ENCODE measurements around the gene TASL.
"Not testable (repeated sequence)": the region's sequence is repeated elsewhere in the genome, so short reads cannot be mapped to it uniquely, and the experiment has no call there.

TASL gene

DNA sequence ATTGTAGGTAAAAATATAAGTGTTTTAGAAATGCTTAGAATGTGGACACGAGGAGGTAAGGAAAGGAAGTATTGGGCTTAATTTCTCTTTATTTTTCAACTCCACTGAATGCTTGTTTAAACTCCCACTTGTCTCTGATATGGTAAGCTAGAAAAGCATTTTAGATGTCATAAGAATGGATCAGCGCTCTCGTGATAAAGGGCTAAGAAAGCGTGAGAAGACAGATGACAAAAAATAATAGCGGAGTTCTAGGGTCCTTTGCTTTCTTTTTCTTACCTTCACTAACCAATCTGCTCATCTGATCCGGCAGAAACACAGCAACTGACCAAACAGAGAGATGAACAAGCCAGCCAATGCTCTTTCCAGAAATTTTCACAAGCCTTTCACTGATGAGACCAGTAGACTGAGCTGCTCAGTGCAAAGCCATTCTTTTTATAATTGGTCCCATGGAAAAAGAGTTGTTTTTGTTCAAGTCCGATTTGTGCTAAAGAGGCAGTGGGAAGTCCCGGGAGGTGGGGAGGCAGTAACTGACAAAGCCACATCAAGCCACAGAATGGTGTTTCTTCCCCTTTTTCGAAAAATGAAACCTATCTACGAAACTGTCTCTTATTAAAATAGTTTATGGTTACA is at the start of gene TASL:
Gene TASL, minus strand, starts transcription at position 405 of the 630 bp plus-strand sequence. CDS start 17,411 bp downstream, outside the sequence.
- Histone ChIP-seq H3K4me3 (ENCODE audit: low read length) (no peak within 1 kb of the TSS), H3K4me1 (ENCODE audit: control insufficient read depth, insufficient read depth, low read length) (no peaks in the 10 kb centered on the region), H3K36me3 (ENCODE audit: control insufficient read depth, insufficient read depth, low read length) (no peaks in the 10 kb centered on the region), H3K27me3 (ENCODE audit: control insufficient read depth, insufficient read depth, low read length) (no peaks in the 10 kb centered on the region), H3K9me3 (ENCODE audit: control insufficient read depth, low read length) (no peaks in the 10 kb centered on the region), H3K9ac (ENCODE audit: low read length) (no peak within 1 kb of the TSS)

- H3K27me3 ChIP-seq (ENCODE audit: control insufficient read depth, insufficient read depth, low read length): no peaks in the 10 kb centered on the region
- no peak overlapping the region for H3K9ac ChIP-seq (ENCODE audit: low read length)
- H3K4me1 ChIP-seq (ENCODE audit: control insufficient read depth, insufficient read depth, low read length): peaks cover 11% of the 10 kb centered on the region
- H3K4me3 ChIP-seq (ENCODE audit: low read length): no peak overlapping the region
- no peaks in the 10 kb centered on the region for H3K36me3 ChIP-seq (ENCODE audit: control insufficient read depth, insufficient read depth, low read length)
- H3K9me3 ChIP-seq (ENCODE audit: control insufficient read depth, low read length): no peaks in the 10 kb centered on the region
Observed at GRCh38 chrX:30626402-30626801, 48.8 kb upstream of the TASL start.

GRCh38 chrX:30622361-30622760 is 44.8 kb upstream of the TASL start:
- no peak overlapping the region for H3K9ac ChIP-seq (ENCODE audit: low read length)
- H3K4me3 ChIP-seq (ENCODE audit: low read length): no peak overlapping the region
- no peaks in the 10 kb centered on the region for H3K9me3 ChIP-seq (ENCODE audit: control insufficient read depth, low read length)
- peaks cover 1% of the 10 kb centered on the region for H3K4me1 ChIP-seq (ENCODE audit: control insufficient read depth, insufficient read depth, low read length)
- H3K36me3 ChIP-seq (ENCODE audit: control insufficient read depth, insufficient read depth, low read length): no peaks in the 10 kb centered on the region
- H3K27me3 ChIP-seq (ENCODE audit: control insufficient read depth, insufficient read depth, low read length): no peaks in the 10 kb centered on the region

DNA sequence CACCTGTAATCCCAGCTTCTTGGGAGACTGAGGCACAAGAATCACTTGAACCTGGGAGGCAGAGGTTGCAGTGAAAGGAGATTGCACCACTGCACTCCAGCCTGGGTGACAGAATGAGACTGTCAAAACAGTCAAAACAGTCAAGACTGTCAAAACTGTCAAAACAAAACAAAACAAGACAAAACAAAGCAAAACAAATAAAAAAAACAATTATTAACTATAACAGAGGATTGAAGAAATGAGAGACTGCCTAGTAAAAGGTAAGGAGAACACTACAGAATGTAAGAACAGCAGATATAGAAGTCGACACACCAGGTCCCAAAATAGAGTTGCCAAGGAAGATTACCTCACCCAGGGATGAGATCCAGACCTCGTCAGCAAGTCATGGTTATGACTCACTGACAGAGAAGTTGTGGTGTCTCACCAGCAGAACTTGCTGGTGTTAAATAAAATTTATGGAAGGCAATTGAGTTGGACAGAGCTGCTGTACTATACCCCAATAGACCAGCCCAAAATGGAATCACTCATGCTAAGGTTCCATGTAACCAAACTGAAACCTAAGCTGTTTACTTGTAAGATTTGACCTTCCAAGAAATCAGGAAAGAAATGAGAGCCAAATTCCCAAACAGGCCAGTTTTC is 43.5 kb upstream of the TASL start:
- no peak overlapping the region for H3K4me3 ChIP-seq (ENCODE audit: low read length)
- H3K9ac ChIP-seq (ENCODE audit: low read length): no peak overlapping the region
- no peaks in the 10 kb centered on the region for H3K4me1 ChIP-seq (ENCODE audit: control insufficient read depth, insufficient read depth, low read length)
- H3K9me3 ChIP-seq (ENCODE audit: control insufficient read depth, low read length): no peaks in the 10 kb centered on the region
- no peaks in the 10 kb centered on the region for H3K27me3 ChIP-seq (ENCODE audit: control insufficient read depth, insufficient read depth, low read length)
- no peaks in the 10 kb centered on the region for H3K36me3 ChIP-seq (ENCODE audit: control insufficient read depth, insufficient read depth, low read length)

GRCh38 chrX:30620125-30620524 is 42.6 kb upstream of the TASL start:
- H3K27me3 ChIP-seq (ENCODE audit: control insufficient read depth, insufficient read depth, low read length): no peaks in the 10 kb centered on the region
- no peak overlapping the region for H3K9ac ChIP-seq (ENCODE audit: low read length)
- H3K4me1 ChIP-seq (ENCODE audit: control insufficient read depth, insufficient read depth, low read length): no peaks in the 10 kb centered on the region
- no peaks in the 10 kb centered on the region for H3K36me3 ChIP-seq (ENCODE audit: control insufficient read depth, insufficient read depth, low read length)
- H3K9me3 ChIP-seq (ENCODE audit: control insufficient read depth, low read length): no peaks in the 10 kb centered on the region
- no peak overlapping the region for H3K4me3 ChIP-seq (ENCODE audit: low read length)

DNA sequence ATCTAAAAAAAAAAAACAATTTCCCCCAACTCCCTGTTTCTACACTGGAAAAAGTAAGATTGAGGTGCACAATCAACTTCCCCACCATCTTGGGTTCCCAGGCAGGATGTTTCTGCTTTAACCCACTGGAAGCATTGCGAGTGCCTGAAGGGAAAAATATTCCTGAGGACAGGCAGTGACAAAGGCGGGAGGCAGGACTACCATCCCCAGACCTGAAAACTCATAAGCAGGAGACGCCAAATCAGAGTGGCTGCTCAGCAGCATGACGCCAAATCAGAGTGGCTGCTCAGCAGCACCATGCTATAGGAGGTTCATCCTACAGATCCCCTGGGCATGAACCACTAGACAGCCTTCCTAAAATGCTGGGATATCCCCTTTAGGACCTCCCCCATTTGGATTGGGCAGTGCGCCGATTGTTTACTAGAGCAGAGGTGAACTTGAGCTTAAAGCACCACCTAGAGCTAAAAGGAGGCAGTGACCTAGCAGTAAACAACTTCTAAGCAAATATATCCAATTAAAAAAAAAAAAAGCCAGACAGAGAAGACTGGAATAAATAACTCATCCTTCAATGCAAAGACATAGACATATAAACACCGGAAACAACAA is 40.7 kb upstream of the TASL start:
- Histone ChIP-seq H3K9me3 (ENCODE audit: control insufficient read depth, low read length) (no peaks in the 10 kb centered on the region), H3K9ac (ENCODE audit: low read length) (no peak overlapping the region), H3K36me3 (ENCODE audit: control insufficient read depth, insufficient read depth, low read length) (no peaks in the 10 kb centered on the region), H3K27me3 (ENCODE audit: control insufficient read depth, insufficient read depth, low read length) (no peaks in the 10 kb centered on the region), H3K4me1 (ENCODE audit: control insufficient read depth, insufficient read depth, low read length) (no peaks in the 10 kb centered on the region), H3K4me3 (ENCODE audit: low read length) (no peak overlapping the region)

- Histone ChIP-seq H3K4me1 (ENCODE audit: control insufficient read depth, insufficient read depth, low read length) (peaks cover 4% of the 10 kb centered on the region), H3K9me3 (ENCODE audit: control insufficient read depth, low read length) (no peaks in the 10 kb centered on the region), H3K4me3 (ENCODE audit: low read length) (no peak overlapping the region), H3K36me3 (ENCODE audit: control insufficient read depth, insufficient read depth, low read length) (no peaks in the 10 kb centered on the region), H3K27me3 (ENCODE audit: control insufficient read depth, insufficient read depth, low read length) (no peaks in the 10 kb centered on the region), H3K9ac (ENCODE audit: low read length) (no peak overlapping the region)
Observed at GRCh38 chrX:30615229-30615628, 37.7 kb upstream of the TASL start.

DNA sequence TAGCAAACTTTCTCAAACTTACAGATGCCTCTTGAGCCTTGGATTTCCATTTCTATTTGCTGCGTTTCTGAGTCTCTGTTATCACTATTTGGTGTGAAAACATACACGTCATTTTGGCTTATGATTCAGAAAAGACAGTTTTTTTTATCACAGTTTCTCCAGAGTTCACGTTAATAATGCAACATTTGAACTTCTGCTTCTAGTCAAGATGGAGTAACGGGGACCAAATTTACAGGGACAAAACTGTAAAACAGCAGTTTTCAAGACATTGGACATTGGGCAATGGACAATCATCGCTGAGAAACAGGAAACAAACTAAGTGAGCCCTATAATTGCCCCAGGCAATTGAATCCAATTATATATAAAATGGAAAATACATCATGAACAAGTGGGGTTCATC is 36.2 kb upstream of the TASL start:
- peaks cover 4% of the 10 kb centered on the region for H3K4me1 ChIP-seq (ENCODE audit: control insufficient read depth, insufficient read depth, low read length)
- H3K27me3 ChIP-seq (ENCODE audit: control insufficient read depth, insufficient read depth, low read length): no peaks in the 10 kb centered on the region

DNA sequence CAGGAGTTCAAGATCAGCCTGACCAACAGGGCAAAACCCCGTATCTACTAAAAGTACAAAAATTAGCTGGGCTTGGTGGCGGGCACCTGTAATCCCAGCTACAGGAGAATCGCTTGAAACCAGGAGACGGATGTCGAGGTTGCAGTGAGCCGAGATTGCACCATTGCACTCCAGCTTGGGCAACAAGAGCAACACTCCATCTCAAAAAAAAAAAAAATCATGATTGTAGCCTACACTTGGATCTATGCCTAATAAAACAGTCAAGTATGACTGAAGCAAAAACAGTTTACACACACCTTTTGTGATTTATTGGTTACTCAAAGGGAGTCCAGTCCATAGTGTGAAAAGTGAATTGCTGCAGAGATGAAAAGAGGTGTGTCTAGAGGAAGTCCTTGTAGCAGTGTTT is 34.7 kb upstream of the TASL start:
- Histone ChIP-seq H3K9me3 (ENCODE audit: control insufficient read depth, low read length) (no peaks in the 10 kb centered on the region), H3K9ac (ENCODE audit: low read length) (no peak overlapping the region), H3K27me3 (ENCODE audit: control insufficient read depth, insufficient read depth, low read length) (no peaks in the 10 kb centered on the region), H3K4me1 (ENCODE audit: control insufficient read depth, insufficient read depth, low read length) (peaks cover 4% of the 10 kb centered on the region), H3K4me3 (ENCODE audit: low read length) (no peak overlapping the region), H3K36me3 (ENCODE audit: control insufficient read depth, insufficient read depth, low read length) (no peaks in the 10 kb centered on the region)

More for the DNA sequence above, 36.2 kb upstream of the TASL start:
- Histone ChIP-seq H3K9ac (ENCODE audit: low read length) (no peak overlapping the region), H3K4me3 (ENCODE audit: low read length) (no peak overlapping the region), H3K36me3 (ENCODE audit: control insufficient read depth, insufficient read depth, low read length) (no peaks in the 10 kb centered on the region), H3K9me3 (ENCODE audit: control insufficient read depth, low read length) (no peaks in the 10 kb centered on the region)

DNA sequence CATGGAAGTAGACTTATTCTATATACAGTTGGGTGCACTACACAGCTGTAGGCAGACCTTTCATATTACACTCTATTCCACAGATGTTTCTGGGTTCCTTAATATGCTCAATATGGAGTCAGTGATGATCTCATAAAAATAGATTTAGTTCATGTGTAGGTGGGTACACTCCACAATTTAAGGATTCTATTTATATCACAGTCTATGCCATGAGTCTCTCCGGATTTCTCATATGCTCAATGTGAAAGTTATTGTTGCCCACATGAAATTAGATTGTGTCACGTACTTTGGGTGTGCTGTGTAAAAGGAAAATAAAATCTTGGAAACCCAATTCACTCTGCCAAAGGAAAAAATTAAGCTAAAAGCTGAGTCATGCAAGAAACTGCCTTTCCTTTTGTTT is 32.5 kb upstream of the TASL start:
- no peak overlapping the region for H3K4me3 ChIP-seq (ENCODE audit: low read length)
- H3K9me3 ChIP-seq (ENCODE audit: control insufficient read depth, low read length): no peaks in the 10 kb centered on the region
- peaks cover 4% of the 10 kb centered on the region for H3K4me1 ChIP-seq (ENCODE audit: control insufficient read depth, insufficient read depth, low read length)
- H3K9ac ChIP-seq (ENCODE audit: low read length): no peak overlapping the region
- no peaks in the 10 kb centered on the region for H3K36me3 ChIP-seq (ENCODE audit: control insufficient read depth, insufficient read depth, low read length)
- no peaks in the 10 kb centered on the region for H3K27me3 ChIP-seq (ENCODE audit: control insufficient read depth, insufficient read depth, low read length)

- Histone ChIP-seq H3K9me3 (ENCODE audit: control insufficient read depth, low read length) (no peaks in the 10 kb centered on the region), H3K9ac (ENCODE audit: low read length) (no peak overlapping the region), H3K27me3 (ENCODE audit: control insufficient read depth, insufficient read depth, low read length) (no peaks in the 10 kb centered on the region), H3K4me3 (ENCODE audit: low read length) (no peak overlapping the region), H3K36me3 (ENCODE audit: control insufficient read depth, insufficient read depth, low read length) (no peaks in the 10 kb centered on the region), H3K4me1 (ENCODE audit: control insufficient read depth, insufficient read depth, low read length) (no peaks in the 10 kb centered on the region)
Observed at GRCh38 chrX:30607155-30607554, 29.6 kb upstream of the TASL start.

DNA sequence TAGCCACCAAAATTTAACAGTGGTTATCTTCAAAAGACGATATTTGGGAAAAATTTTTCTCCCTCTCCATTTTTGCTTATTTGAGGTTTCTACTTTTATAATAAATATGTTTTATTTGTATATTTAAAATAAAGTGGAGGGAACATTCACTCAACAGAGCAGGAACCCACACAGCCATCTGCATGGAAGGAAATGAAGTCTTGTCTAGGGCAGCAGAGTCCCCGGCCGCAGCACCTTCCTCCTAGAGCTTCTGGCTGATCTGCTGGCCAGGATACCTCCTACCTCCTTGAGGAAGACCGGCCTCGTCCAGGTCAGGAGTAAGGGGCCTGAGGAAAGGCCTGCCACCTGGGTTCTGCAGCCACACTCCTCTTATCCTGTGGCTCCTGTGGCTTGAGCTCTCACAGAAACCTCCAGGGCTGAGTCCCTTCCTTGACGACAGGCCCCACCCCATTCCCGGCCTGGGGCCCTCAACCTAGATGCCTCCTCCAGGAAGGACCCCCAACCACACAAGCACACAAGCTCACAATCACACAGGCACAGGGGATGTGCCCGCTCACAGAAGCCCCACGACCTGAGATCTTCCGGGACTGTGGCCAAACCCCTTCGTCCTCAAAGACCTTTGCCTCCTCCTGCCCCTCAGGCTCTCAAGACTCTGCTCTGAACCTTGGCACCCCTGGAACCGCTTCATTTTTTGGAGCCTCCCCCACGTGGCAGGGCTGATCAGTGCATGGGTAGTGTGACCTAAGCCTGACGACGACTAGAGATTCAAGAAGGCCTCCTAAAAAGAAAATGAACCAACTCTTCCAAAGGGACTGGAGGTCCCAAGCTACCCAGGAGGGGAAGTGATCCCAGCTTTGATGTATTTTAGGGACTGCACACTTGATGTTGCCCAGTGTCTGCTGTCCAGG is 23.0 kb upstream of the TASL start:
- H3K9ac ChIP-seq (ENCODE audit: low read length); H3K4me3 ChIP-seq (ENCODE audit: low read length); H3K36me3 ChIP-seq (ENCODE audit: control insufficient read depth, insufficient read depth, low read length); H3K9me3 ChIP-seq (ENCODE audit: control insufficient read depth, low read length); H3K4me1 ChIP-seq (ENCODE audit: control insufficient read depth, insufficient read depth, low read length); H3K27me3 ChIP-seq (ENCODE audit: control insufficient read depth, insufficient read depth, low read length): not testable (repeated sequence)

Data from mucosa of stomach (tissue), 1 donor.